Islet precursor cell (in vitro differentiated cells): ENCODE results near the gene HSPA1B.
"Not testable (repeated sequence)": the region's sequence is repeated elsewhere in the genome, so short reads cannot be mapped to it uniquely, and the experiment has no call there.

ENCODE experiments used
- DNase-seq: peaks from one replicate; pipeline ENCODE4 v3.0.0-alpha.2; 2018

The HSPA1B gene

GRCh38 chr6:31860349-31860748 is 32.8 kb downstream of the HSPA1B start:
- DNase-seq, result no peak

DNA sequence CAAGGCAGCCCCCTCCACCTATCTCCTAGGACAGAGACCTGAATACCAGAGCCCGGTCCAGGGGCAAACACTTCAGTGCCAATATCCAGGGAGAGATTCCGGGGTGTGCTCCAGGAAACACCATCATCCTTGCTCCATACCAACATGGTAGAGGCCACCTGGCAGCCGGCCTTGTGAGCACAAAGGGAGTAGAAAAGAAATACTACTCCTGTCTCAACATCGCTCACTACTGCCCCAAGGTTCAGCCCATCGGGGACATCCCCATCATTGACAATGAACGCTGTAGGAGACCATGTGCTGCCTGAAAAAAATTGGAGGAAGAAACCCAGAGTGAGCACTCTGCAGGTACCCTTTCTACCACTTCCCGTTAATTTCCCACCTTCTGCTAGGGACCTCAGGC is 33.6 kb downstream of the HSPA1B start:
- no peak for DNase-seq

- DNase-seq, result no peak
Observed at GRCh38 chr6:31861919-31862343, 34.4 kb downstream of the HSPA1B start.

- DNase-seq, result peak; percentile 100
Observed at GRCh38 chr6:31862344-31863235, 35.1 kb downstream of the HSPA1B start, which contains the start of gene NEU1. TSS of gene NEU1 (minus strand) at chr6:31862821. CDS start at chr6:31862776, 45 bp downstream.

GRCh38 chr6:31864123-31864562 is 36.6 kb downstream of the HSPA1B start:
- DNase-seq, result not testable (repeated sequence)

- no peak for DNase-seq
Observed at GRCh38 chr6:31864818-31865204, 37.3 kb downstream of the HSPA1B start.

DNA sequence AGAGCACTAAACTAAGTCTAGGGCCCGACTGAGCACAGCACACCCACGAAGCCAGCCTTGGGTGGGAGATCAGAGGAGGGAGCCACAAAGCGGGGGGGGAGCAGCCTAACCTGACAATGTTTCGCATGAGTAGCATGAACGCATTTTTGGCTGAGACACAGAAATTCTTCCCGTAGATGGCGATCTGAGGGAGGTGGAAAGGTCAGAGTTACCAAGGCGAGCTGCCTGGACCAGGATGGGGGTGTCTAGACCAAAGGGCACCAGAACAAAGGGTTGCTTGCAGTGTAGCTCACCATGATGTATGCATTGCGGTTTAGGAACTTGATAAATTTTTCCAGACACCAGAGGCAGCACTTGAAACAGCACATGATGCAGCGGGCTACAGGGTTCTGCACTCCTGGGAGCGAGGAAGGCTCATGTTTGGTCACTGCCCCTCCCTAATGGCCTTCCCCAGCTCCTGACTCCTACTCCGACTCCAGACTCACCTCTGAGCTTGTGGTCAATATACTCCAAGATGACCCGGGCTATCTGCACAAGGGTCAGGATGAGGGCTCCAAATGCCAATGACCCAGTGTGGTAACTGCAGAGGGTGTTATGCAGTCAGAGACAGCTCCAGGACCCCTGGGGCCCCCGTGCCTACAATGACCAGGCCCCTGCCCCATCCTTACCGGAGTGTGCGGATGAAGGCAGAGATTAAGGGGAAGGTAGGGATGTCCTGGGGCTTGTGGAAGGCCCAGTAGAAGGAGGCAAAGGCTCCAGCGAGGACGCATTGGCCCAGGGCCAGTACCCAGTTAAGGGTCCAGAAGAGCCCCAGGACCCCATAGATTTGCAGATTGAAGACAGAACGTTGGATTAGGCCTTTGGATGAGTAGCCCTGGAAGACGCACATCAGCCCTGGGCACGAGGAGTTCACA is 37.9 kb downstream of the HSPA1B start:
- no peak for DNase-seq

GRCh38 chr6:31868658-31868971 is 41.1 kb downstream of the HSPA1B start:
- DNase-seq, result not testable (repeated sequence)

DNA sequence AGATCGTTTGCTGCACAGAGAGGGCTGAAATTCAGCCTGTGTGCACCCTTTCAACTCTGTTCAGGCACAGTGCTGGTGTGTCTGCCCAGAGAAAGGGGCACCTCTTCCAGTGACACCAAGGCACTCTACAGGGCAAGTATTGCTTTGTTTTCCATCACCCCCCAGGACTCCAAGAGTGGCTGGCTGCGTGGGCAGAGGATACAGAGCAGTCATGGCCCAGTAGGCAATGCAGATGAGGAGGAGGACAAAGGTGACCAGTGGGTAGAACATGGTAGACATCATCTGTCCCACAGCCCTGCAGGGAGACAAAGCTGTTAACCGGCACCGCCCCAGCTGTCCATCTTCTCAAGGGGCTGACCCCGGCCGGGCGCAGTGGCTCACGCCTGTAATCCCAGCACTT is 41.8 kb downstream of the HSPA1B start:
- no peak for DNase-seq

- DNase-seq, result no peak
Observed at GRCh38 chr6:31870385-31870921, 42.9 kb downstream of the HSPA1B start.

GRCh38 chr6:31871046-31871659 is 43.6 kb downstream of the HSPA1B start:
- DNase-seq, result peak; percentile 77

GRCh38 chr6:31874084-31874670 is 46.6 kb downstream of the HSPA1B start:
- no peak for DNase-seq

DNA sequence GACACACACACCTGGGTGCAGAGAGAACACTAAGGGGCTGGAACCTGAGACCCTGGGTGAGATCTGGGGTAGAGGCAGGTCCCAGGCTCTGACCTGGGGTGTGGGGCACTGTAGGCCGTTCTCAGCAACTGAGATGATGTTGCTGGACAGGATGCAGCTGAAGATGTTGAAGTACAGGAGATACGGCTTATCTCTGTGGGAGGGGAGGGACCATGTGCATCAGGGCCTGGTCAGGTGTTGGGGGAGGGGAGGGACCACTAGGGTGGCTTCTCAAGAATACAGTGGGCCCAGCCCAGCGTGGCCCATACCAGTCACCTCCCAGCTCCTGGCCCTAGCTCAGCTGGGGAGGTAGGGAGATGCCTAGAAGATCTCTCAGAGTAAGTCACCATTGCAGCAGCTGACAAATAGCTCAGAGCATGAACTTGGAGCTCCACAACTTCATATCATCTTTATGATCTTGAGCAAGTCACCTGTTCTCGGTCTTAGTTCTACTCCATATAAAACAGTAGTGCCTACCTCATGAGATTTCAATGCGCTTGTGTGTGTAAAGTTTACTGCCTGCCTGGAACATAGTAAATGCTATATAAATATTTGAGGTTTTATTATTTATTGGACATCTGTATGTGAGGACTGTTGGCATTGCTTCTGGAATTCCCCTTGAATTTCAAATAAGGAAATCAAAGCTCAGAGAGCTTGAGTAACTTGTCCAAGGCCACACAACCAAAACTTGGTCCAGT is 47.5 kb downstream of the HSPA1B start:
- DNase-seq, result no peak

DNA sequence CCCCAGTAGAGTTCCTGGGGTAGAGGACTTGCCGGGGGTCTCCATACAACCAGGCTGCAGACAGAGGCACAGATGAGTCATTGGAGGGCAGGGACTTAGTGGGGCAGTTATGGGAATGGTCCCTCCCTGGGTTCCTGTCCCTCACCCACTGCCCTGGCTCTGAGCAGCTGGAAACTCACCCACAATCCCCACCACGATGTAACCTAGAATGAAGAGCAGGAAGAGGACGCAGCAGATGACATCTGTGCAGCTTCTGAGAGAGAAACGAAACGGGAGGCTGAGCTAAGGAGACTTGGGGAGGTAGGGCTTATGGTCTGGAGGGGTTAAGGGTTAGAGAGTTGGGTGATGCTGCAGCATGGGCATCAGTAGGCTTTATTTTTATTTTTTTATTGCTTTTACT is 48.3 kb downstream of the HSPA1B start:
- DNase-seq, result no peak

DNA sequence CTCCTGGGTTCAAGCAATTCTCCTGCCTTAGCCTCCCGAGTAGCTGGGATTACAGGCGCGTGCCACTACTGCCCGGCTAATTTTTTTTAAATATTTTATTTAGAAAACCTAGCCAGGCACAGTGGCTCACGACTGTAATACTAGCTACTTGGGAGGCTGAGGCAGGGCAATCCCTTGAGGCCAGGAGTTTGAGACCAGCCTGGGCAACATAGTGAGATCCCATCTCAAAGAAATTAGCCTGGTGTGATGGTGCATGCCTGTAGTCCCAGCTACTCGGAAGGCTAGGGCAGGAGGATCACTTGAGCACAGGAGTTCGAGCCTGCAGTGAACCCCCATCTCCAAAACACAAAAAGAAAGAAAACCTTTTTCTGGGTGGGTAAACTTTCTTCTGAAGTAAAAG is 48.8 kb downstream of the HSPA1B start:
- no peak for DNase-seq

DNA sequence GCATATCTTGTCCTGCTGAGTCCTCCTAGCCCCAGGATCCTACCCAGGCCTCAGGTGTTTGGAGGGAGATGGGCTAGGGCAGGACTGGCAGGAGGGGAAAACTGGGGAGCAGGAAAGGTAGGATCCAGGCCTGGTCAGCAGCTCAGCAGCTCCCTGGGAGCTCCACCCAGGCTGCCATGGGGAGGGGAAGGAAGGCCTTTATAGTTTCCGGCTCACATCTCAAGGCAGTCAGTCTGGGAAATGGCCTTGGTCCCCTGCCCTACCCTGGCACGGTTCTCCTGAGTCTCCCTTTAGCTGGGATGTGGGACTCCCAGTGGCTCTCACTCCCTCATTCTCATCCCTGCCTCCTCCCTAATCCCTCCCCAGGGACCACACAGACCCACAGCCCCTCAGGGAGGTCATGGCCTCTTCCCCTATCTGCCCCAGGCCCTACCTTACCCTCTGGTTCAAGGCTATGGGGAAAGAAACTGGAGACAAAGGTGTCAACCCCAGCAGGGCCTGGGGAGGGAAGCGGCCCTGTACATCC is 49.6 kb downstream of the HSPA1B start:
- no peak for DNase-seq

- no peak for DNase-seq
Observed at GRCh38 chr6:31877651-31878161, 50.2 kb downstream of the HSPA1B start.

GRCh38 chr6:31878222-31878621 is 50.7 kb downstream of the HSPA1B start:
- no peak for DNase-seq

DNA sequence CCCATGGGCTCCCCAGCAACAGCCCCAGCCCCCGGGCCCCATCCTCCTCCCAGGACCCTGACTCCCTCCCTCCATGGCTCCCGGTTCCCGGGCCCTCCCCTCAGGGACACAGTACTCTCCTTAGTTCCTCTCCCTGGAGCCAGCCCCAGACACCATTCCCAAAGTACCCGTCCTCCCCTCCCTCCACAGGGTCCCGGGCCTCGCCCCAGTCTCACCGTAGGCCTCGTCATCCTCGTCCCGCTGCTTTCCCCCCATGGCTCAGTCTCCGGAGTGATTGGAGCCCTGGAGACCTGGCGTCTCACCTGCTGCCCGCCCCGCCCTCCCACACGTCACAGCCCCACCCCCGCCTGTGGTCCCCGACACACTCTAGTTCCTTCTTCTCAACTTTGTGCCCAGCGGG is 51.2 kb downstream of the HSPA1B start, which contains the start of gene SLC44A4:
Gene SLC44A4 (minus strand): TSS at position 272 of the 400 bp plus-strand sequence. CDS start 17 bp downstream, at position 255.
- DNase-seq, result no peak

GRCh38 chr6:31879143-31879542 is 51.6 kb downstream of the HSPA1B start:
- DNase-seq, result no peak
